Fibroblast of peridontal ligament (primary cell): ENCODE results near the gene ST6GAL2.
A peak's percentile ranks its signal among the peaks of the same experiment; 100 is the strongest.

ENCODE experiments used
- DNase-seq: peaks from one replicate; pipeline ENCODE4 v3.0.0-alpha.2; 2010; ENCODE audit errors: extremely low read depth

ST6GAL2 gene

DNA sequence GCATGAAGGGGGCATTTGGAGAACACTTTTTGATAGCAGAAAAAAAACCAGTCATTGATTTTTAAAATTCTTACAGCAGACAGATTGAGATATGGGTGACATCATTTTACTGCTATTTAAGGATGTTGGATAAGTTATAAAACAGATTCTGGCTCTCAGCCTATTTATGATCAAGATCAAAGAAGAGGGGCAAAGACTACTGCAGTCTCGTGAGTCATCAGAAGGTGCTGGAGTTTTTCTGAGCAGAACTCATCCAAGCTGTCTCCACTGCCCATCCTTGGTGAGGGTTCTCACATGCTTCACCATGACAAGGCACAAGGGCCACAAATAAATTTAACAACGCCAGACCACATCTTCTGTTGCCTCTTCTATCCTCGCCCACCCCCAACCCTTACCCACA, 58.8 kb downstream of the ST6GAL2 start:
- DNase-seq = no peak

DNA sequence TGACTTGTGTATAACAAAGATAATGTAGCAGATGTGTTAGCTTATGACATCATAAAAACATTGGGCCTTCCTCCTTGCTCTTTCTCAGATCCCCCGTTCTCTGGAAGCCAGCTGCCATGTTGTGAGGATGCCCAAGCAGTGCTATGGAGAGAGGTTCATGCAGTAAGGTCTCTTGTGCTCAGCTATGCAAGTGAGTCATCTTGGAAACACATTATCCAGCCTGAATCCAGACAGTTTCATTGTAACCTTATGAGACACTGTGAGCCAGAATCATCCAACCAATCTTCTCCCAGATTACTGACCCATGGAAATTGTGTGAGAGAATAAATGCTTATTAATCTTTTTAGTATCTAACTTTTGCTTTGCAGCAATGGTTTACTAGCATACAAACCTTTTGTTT, 60.8 kb downstream of the ST6GAL2 start:
- DNase-seq = no peak

DNA sequence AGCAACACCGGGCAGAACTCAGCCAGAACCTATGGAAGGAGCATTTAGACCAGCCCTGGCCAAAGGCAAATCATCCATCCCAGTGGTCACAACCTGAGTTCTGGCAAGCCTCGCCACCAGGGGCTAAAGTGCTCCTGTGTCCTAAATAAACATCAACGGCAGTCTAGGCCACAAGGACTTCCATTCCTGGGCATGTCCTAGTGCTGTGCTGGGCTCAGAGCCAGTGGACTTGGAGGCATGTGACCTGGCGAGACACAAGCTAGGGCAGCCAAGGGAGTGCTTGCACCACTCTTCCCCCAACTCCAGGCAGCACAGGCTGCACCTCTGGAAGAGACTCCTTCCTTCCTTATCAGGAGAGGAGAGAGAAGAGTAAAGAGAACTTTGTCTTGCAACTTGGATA, 69.0 kb downstream of the ST6GAL2 start:
- no peak for DNase-seq

DNA sequence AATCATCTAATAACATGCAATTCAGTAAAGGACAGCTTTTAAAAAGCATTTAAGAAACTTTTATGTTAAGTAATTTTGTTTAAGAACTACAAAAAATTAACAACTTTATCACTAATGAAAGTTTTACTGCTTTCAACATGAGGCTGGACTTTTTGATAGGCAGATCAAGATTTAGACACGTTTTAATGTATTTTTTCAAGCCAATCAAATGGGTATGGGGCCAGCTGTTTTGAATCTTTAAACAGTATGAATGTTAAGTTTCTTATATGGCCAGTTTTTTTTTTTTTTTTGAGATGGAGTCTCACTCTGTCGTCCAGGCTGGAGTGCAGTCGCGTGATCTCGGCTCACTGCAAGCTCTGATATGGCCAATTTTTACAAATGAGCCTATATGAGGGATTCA, 73.1 kb downstream of the ST6GAL2 start:
- no peak for DNase-seq

DNA sequence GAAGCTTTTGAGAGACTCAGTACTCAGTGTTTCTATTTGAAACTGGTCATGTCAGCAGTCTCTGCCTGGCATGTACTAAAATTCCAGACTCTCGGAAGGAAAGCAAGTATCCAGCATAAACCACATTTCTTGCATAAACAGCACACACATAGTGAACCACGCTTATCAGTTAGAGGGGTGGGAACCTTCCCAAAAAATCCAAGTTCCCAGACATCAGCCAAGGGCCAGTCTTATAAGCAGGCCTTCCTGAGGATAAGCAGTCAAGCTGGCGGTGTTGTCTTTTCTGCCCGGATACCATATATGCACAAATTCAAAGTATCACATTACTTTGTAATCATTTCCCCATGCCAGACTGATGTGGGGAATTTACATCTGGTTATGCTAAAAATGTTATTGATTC, 73.6 kb downstream of the ST6GAL2 start:
- peak; percentile 3 for DNase-seq

DNA sequence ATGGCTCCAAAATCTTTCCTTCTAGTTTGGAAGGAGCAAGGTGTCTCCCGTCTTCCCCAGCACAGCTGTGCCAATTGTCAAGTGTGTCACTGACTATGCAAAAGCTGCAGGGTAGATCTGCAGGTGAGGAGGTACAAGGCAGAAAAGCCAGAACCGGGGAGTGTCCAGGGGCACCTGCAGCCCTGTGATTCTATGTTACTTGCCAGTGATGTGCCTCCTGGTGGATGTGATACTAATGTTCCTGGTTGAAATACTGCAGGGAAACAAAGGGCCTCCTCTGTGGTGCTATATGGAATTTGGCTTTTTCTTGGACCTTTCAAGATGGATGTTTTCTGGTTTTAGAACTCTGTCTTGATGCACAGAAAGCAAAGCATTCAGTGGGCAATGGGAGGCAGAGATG, 80.3 kb downstream of the ST6GAL2 start:
- DNase-seq = no peak

DNA sequence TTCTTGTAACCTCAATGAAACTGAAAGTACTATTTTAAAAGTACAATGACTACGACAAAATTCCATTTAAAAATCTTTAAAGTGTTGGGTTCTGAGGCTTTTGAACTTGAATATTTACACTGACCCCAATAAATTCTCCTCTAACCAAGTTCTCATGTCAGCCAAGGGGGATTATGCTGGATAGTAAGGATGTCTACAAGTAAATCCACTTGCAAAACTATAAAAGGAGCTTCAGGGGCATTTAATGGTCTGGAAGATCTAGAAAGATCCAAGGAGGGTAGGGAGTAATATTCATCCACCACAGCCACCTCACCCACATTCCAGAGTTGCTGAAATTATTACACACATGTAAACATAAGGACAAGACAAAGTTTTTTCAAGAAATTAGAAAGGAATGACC, 81.8 kb downstream of the ST6GAL2 start:
- no peak for DNase-seq

DNA sequence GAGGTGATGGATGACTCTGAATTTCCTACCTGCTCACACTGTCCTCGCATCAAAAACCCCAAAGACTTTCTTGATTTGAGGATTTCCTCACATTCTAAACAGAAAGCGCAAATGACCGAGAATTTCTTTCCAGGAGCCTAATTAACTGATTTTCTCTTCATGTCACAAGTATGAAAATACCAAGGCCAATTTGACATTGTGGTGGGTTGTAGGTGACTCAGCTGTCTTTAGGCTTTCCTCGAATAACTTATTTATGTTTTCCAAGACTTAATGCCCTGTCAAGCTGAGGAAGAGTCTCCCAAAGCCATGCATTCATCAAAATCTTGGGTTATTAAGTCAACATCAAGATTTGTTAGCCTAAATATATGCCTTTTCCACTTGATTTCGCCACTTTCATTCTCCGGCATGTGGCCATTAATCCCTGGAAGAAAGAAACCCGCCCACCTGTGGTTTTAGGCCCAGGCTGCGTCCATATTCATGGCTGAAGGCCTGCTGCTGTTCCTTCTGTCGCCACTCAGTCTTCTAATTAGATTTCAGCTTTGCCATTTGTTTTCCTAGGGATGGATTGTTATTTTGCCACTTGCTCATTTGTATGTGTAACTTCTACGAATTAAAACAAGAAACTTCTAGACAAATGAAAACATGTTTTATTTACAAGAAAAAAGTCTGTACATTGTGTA, 84.9 kb downstream of the ST6GAL2 start:
- no peak for DNase-seq

DNA sequence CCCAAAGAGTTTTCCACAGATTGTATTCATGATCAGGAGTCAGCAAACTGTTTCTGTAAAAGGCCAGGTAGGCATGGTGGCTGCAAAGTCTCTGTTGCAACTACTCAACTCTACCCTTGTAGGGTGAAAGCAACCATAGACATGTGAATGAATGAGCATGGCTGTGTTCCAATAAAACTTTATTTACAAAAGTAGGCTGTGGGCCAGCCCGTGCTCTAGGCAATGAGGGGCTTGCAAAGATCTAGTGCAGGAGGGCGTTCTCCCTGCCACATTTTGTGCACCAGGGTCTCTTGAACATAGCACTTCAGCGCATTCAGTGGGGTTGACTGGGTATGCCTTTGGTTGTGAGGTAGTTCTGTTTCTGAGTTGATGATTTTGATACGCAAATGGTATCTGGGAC, 85.8 kb downstream of the ST6GAL2 start:
- DNase-seq = no peak

DNA sequence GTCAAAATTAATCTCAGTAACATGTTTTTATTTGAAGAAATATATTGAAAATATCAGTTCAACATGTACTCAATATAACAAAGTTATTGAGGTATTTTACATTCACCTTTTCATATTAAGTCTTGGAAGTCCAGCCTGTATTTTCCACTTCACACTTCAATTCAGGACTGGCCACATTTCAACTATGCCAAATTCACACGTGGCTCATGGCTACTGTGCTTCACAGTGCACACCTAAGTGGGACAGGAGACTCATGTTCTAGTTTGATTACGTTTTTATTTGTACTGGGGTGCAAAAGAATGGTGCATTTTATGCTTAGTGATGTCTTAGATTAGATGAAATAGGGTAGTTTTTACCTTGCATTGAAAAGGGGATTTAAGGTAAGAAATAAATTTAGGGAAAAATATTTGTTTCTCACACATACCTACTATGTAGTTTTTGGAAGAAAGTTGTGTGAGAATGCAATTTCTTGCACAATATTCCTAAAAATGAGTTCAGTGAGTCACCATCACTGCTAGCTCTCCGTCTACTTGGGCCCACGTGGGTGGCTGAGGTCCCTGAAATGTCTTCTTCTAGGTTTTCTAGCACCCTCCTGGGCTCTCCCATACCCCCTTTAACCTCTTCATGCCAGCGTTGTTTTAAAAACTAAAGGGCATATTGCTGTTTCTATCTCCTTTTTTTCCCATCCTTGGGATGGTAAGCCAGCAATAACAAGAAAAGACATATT, 87.0 kb downstream of the ST6GAL2 start:
- no peak for DNase-seq

DNA sequence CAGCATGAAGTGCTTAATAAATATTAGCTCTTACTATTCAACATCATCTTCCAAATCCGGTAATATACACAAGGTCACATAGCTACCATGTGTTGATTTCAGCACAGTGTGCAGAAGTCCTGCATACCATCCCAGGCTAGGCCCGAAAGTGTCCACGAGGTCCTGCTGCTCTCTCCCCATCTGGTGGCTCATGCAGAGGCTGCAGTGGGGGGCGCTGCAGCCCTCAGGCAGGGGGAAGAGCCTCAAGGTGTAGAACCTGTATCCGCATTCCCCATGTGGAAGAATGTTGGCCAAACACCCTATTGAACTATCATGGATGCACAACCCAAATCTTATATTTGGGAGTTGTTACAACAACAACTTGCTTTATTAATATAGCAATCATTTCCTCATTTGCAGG, 88.5 kb downstream of the ST6GAL2 start:
- no peak for DNase-seq

DNA sequence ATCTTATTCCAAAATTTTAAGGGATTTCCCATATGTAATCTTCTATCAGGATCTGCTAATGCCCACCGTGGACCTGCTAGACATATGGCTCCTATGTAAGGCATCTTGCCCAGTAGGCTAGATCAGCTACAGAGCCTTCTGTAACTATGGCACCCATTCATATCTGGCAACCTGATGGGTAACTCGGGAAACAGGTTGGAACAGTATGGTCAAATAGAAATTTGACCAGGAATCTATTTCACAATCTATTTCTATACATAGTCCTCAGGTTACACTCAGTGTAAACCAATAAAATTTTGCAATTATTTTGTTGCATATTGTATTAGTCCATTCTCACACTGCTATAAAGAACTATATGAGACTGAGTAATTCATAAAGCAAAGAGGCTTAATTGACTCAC, 93.3 kb downstream of the ST6GAL2 start:
- no peak for DNase-seq

DNA sequence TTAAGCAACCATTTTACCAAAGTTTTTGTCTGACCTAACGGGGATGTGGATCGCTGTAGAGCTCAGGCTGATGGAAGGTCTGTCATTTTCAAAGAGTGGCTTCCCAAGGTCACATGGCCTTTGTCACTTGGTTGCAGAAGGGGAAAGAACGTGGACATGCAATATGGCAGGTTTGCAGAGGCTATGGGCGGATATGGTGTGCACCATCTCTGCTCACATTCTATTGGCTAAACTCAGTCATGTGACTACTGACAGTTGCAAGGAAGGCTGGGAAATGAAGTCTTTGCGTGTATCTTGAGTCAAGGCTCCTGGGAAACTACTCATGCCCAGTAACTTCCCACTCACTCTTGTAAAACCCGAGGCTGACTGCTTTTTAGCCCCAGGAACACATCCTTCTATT, 96.8 kb downstream of the ST6GAL2 start:
- no peak for DNase-seq

DNA sequence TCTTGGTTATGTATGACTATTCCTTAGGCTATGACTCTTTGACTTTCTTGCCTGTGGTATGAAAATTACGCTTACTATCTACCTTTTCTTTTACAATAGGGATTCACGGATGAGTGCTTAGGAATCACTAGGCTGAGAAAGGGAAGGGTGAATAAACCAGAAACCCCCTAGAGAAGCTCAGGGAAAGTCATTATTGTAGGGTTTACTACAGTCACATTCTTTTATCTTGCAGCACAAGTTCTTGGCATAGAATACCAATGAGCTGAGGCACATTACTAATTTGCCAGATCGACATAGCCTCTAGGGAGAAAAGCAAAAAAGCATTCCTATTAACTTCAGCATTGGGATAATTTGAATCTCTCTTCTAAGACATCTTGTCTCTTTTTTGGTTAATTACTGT, 103.3 kb downstream of the ST6GAL2 start:
- DNase-seq = no peak

DNA sequence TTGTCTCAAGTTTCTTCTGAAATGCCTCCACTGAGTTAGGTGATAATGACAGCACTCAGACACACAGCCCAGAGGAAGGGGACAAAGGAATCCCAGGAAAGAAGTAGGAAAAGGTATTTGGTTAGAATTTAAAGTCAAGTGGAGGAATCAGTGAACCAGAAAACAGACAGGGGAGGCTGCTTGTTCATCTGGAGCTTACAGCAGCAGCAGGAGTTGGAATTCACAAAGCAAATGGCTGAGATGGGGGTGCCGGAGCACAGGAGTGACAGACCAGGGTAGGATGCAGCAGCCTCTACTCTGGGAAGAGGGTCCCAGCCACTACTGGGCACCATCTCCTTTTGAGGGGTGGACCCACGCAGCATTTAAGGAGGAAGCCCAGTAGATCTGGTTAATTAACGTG, 104.8 kb downstream of the ST6GAL2 start:
- DNase-seq = no peak

DNA sequence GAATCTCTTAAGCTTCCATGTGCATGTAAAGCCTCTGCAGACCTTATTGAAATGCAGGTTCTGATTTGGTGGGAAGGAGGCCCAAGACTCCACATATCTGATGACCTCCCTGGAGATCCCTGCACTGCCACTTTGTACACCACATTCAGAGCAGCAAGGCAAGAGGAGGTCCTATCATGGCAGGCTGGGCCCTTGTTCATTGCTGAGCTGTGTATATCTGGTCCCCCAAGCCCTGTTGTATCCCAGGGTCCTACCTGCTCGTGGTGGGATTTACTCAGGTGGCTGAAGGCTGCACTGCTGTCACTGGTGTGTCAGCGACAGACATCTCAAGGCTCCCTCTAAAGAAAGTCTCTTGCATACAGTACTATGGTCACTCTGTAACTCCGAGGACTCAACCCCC, 114.2 kb downstream of the ST6GAL2 start:
- DNase-seq = no peak

DNA sequence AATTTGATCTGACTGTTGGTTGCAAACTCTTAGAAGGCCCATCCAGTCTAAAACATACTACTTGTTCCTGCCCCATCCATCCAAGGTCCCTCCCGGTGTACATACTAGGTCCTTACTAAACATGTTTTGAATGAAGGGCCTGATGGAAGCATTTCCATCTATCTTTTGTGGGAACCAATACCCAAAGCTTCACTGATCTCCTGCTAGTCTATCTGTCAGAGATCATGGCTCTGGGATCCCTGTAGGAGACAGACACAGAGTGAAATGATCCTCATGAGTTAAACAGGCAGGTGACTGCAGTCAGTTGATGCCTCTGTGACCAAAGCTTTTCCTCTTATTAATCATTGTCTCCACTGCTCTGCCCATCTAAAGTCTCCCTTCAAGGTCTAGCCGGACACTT, 115.0 kb downstream of the ST6GAL2 start:
- DNase-seq = no peak

DNA sequence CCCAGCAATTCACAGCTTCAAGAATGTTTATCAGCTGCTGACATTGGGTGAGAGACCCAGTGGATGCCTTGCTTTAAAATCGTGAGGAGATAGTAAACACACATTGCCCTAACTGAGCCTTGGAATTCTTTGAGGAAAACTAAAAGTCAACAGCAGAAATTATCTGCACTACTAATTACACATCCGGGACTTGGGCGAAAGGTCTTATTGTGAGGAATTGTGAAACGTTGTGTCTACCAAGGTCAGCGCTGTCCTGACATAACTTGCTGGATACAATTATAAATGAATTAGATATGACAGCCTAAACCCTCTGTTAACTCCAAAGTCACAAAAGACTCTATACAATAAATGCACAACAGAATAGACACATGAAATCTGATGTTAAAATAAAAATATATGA, 121.4 kb downstream of the ST6GAL2 start:
- DNase-seq = no peak

DNA sequence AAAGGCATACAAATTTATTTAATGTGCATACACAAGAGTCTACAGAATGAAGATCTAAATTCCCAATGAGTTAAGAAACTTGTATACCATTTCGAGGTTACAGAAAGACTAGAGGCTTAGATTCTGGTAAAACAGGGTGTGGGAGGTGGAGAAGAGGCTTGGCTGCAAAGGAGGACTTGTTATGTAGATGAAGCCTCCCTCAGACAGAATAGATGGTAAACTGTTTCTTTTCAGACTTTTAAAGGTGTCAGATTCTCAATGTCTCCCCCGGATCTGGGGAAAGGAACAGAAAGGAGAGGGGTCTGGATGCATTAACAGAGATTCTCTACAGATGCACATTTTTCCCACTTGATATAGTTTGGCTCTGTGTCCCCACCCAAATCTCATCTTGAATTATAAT, 126.0 kb downstream of the ST6GAL2 start:
- DNase-seq = no peak

DNA sequence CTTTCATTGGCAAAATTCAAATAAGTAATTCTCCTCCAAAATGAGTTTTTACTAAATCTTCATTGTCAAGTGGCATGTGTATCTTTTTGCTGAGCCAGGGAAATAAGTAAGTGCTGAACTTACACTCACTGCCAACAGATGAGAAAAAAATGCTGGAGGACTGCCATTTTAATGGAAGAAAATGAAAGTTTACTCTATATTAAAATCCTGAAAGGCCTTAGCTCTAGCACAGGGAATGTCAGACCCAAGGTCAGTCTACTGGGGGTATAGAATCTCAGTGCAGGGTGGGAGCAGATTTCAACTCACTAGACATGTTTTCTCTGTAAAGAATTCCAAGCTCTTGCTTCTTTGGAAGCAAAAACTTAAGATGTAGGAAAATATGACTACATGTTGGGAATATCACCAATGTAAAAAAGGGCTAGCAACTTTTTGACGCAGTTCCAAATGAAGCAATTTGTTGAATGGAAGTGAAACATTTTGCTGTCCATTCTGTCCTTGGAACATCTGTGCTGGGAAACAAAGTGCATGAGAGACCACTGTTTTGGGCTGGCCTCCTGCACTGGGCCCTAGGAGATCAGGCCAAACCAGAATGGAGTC, 127.0 kb downstream of the ST6GAL2 start:
- DNase-seq = no peak
